HUES48 (cell line): Measurements from ENCODE around the gene PDZRN4.
A peak's percentile ranks its signal among the peaks of the same experiment; 100 is the strongest.

Source experiments
- H3K27ac ChIP-seq: one replicate; pipeline ENCODE4 v1.7.0; 2013; ENCODE audit warnings: low read depth, low read length, inconsistent platforms
- H3K27me3 ChIP-seq: 2 replicates; pipeline ENCODE4 v1.6.1; 2013; ENCODE audit warnings: mild to moderate bottlenecking, low read length; ENCODE audit not compliant: control insufficient read depth, insufficient read depth
- H3K36me3 ChIP-seq: 2 replicates; pipeline ENCODE4 v1.6.1; 2013; ENCODE audit warnings: low read length; ENCODE audit not compliant: control insufficient read depth, insufficient read depth
- H3K4me1 ChIP-seq: 2 replicates; pipeline ENCODE4 v1.6.1; 2013; ENCODE audit warnings: mild to moderate bottlenecking, low read length; ENCODE audit not compliant: control insufficient read depth, insufficient read depth
- H3K4me3 ChIP-seq: 2 replicates; pipeline ENCODE4 v1.5.1; 2013; ENCODE audit warnings: mild to moderate bottlenecking, low read depth, low read length
- H3K9ac ChIP-seq: 2 replicates; pipeline ENCODE4 v1.6.1; 2013; ENCODE audit warnings: mild to moderate bottlenecking, low read depth, low read length, moderate library complexity
- H3K9me3 ChIP-seq: 2 replicates; pipeline ENCODE4 v1.6.1; 2013; ENCODE audit warnings: low read length; ENCODE audit not compliant: control insufficient read depth, insufficient read depth

PDZRN4 gene

GRCh38 chr12:41361738-41362137 lies 173.6 kb downstream of the PDZRN4 start:
- peaks cover 5% of the 10 kb centered on the region; the same call in 1 of the 2 replicates for H3K4me1 ChIP-seq
- no peaks in the 10 kb centered on the region for H3K27me3 ChIP-seq
- H3K9me3 ChIP-seq: no peaks in the 10 kb centered on the region
- no peak overlapping the region for H3K27ac ChIP-seq
- H3K36me3 ChIP-seq: no peaks in the 10 kb centered on the region
- H3K9ac ChIP-seq: no peak overlapping the region
- H3K4me3 ChIP-seq: no peak overlapping the region

- Histone ChIP-seq H3K27me3 (no peaks in the 10 kb centered on the region), H3K4me3 (no peak overlapping the region), H3K9ac (no peak overlapping the region), H3K9me3 (no peaks in the 10 kb centered on the region), H3K4me1 (peaks cover 5% of the 10 kb centered on the region; the same call in 1 of the 2 replicates), H3K27ac (no peak overlapping the region), H3K36me3 (no peaks in the 10 kb centered on the region)
Observed at GRCh38 chr12:41362510-41362909, 174.4 kb downstream of the PDZRN4 start.

- Histone ChIP-seq H3K9me3 (no peaks in the 10 kb centered on the region), H3K27me3 (no peaks in the 10 kb centered on the region), H3K36me3 (no peaks in the 10 kb centered on the region), H3K4me3 (no peak overlapping the region), H3K4me1 (peaks cover 5% of the 10 kb centered on the region; the same call in 1 of the 2 replicates), H3K27ac (no peak overlapping the region), H3K9ac (no peak overlapping the region)
Observed at GRCh38 chr12:41362931-41363330, 174.8 kb downstream of the PDZRN4 start.

- Histone ChIP-seq H3K27ac (no peak overlapping the region), H3K4me1 (peaks cover 5% of the 10 kb centered on the region; the same call in 1 of the 2 replicates), H3K9ac (no peak overlapping the region), H3K36me3 (no peaks in the 10 kb centered on the region), H3K27me3 (no peaks in the 10 kb centered on the region), H3K9me3 (no peaks in the 10 kb centered on the region), H3K4me3 (no peak overlapping the region)
Observed at GRCh38 chr12:41364211-41364610, 176.1 kb downstream of the PDZRN4 start.

- Histone ChIP-seq H3K9me3 (no peaks in the 10 kb centered on the region), H3K27me3 (no peaks in the 10 kb centered on the region), H3K27ac (no peak overlapping the region), H3K4me1 (peaks cover 5% of the 10 kb centered on the region; the same call in 1 of the 2 replicates), H3K9ac (no peak overlapping the region), H3K36me3 (no peaks in the 10 kb centered on the region), H3K4me3 (no peak overlapping the region)
Observed at GRCh38 chr12:41365653-41366171, 177.6 kb downstream of the PDZRN4 start.

- H3K27me3 ChIP-seq: no peaks in the 10 kb centered on the region
- H3K9me3 ChIP-seq: no peaks in the 10 kb centered on the region
- H3K4me3 ChIP-seq: no peak overlapping the region
- no peaks in the 10 kb centered on the region for H3K36me3 ChIP-seq
- no peak overlapping the region for H3K9ac ChIP-seq
- peaks cover 5% of the 10 kb centered on the region; the same call in 1 of the 2 replicates for H3K4me1 ChIP-seq
- no peak overlapping the region for H3K27ac ChIP-seq
Observed at GRCh38 chr12:41367726-41368405, 179.7 kb downstream of the PDZRN4 start.

- no peak overlapping the region for H3K4me3 ChIP-seq
- H3K27ac ChIP-seq: no peak overlapping the region
- H3K9me3 ChIP-seq: peaks cover 20% of the 10 kb centered on the region
- no peaks in the 10 kb centered on the region for H3K27me3 ChIP-seq
- H3K9ac ChIP-seq: no peak overlapping the region
- no peaks in the 10 kb centered on the region for H3K4me1 ChIP-seq
- no peaks in the 10 kb centered on the region for H3K36me3 ChIP-seq
Observed at GRCh38 chr12:41380878-41381277, 192.8 kb downstream of the PDZRN4 start.

- H3K36me3 ChIP-seq: no peaks in the 10 kb centered on the region
- H3K4me3 ChIP-seq: no peak overlapping the region
- peaks cover 23% of the 10 kb centered on the region for H3K4me1 ChIP-seq
- H3K27me3 ChIP-seq: no peaks in the 10 kb centered on the region
- no peaks in the 10 kb centered on the region; the same call in none of the 2 replicates for H3K9me3 ChIP-seq
- H3K27ac ChIP-seq: no peak overlapping the region
- no peak overlapping the region for H3K9ac ChIP-seq
Observed at GRCh38 chr12:41402801-41403200, 214.7 kb downstream of the PDZRN4 start.

GRCh38 chr12:41407232-41407799 lies 219.2 kb downstream of the PDZRN4 start:
- Histone ChIP-seq H3K27me3 (no peaks in the 10 kb centered on the region), H3K9ac (no peak overlapping the region), H3K9me3 (no peaks in the 10 kb centered on the region; the same call in none of the 2 replicates), H3K36me3 (no peaks in the 10 kb centered on the region), H3K4me1 (peaks cover 24% of the 10 kb centered on the region), H3K4me3 (no peak overlapping the region), H3K27ac (no peak overlapping the region)

- H3K27ac ChIP-seq: no peak overlapping the region
- no peaks in the 10 kb centered on the region for H3K27me3 ChIP-seq
- no peaks in the 10 kb centered on the region for H3K36me3 ChIP-seq
Observed at GRCh38 chr12:41409628-41410027, 221.5 kb downstream of the PDZRN4 start.

GRCh38 chr12:41418586-41418985 lies 230.5 kb downstream of the PDZRN4 start:
- no peaks in the 10 kb centered on the region for H3K27me3 ChIP-seq
- peak overlapping the region; percentile 46 for H3K27ac ChIP-seq
- no peak overlapping the region for H3K4me3 ChIP-seq
- peaks cover 34% of the 10 kb centered on the region for H3K4me1 ChIP-seq
- no peaks in the 10 kb centered on the region for H3K36me3 ChIP-seq
- H3K9me3 ChIP-seq: no peaks in the 10 kb centered on the region
- no peak overlapping the region for H3K9ac ChIP-seq

More at GRCh38 chr12:41409628-41410027, 221.5 kb downstream of the PDZRN4 start:
- Histone ChIP-seq H3K4me1 (peaks cover 9% of the 10 kb centered on the region), H3K9me3 (no peaks in the 10 kb centered on the region; the same call in none of the 2 replicates), H3K4me3 (no peak overlapping the region), H3K9ac (no peak overlapping the region)
